NCI-H460 (cell line): Measurements from ENCODE around the gene EIF3F. TPM values are rescaled to one million over a fixed set of nuclear protein-coding genes. Genes with fewer than 3 reads are reported as not detected.

Experiments used
- DNase-seq: peaks from one replicate; pipeline ENCODE4 v3.0.0-alpha.2; 2016; ENCODE audit warnings: low read depth; ENCODE audit errors: extremely low read depth
- small RNA-seq, 2 experiments: library from RNA; depleted of rRNA; stranded (forward); fragments of <200 nt; gene quantifications; one replicate each; pipeline ENCODE3, GENCODE V24; 2014
- total RNA-seq: library from RNA; depleted of rRNA; stranded (reverse); fragments of >200 nt; shearing (Covaris generic); gene quantifications from 2 replicates; pipeline ENCODE4 v1.2.3, GENCODE V29; 2014; rRNA removed

Gene EIF3F
- total RNA-seq, 1 experiment from 2014 or later: 223 TPM

DNA sequence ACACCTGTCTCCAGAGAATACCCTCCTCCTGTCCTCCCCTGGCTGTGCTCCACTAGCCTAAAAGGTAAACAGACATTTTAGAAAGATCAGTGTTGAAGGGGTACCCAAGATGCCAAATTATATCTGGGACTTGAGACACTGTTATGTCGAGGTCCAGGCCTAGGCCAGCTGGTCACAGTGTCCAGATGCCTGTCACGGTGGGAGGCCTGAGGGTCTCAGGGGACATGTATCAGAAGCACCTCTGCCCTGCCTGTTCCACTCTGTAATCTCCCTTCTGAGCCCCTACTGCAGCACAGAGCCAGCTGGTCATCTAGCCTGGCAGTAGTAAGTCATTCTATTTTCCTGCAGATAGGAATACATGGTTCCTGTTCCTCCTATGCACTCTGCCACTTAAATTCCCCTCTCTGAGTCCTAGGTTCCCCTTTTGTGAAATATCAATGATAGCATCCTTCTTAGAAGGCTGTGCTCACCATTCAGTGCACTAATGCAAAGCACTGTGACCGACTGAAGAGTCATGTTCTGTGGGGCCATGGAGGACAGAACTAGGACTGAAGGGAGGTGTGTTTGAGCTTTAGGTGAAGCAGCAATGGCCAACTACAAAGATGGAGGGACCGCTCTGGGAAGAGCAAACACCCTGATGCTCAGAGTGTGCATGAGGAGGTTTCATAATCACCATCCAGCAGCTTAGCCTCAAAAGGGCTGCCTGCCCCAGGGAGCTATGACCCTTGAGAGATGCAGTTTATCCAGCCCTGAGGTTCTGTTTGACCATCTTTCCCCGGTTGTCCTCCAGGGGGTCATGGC lies 49.1 kb downstream of the EIF3F start:
- no peak for DNase-seq

DNA sequence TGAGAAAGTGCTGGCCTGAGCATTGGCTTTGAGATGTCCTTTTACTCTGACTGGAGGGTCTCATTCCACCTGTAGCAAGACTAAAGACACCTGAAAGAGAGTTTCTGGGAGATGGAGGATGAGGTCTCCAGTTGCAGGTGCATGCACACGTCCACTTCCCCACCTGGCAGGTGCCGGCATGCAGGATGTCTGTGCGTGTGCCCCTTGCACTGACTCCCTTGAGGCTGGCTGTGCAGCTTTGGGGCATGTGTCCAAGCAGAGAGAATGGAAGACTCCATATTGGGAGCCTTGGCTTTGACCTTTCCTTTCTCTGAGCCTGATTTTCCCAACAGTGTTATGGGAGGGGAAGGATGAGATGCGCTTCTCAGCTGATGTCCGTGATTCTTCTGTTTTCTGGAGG lies 49.8 kb downstream of the EIF3F start:
- DNase-seq: no peak

GRCh38 chr11:8038393-8038792 lies 51.3 kb downstream of the EIF3F start:
- no peak for DNase-seq

DNA sequence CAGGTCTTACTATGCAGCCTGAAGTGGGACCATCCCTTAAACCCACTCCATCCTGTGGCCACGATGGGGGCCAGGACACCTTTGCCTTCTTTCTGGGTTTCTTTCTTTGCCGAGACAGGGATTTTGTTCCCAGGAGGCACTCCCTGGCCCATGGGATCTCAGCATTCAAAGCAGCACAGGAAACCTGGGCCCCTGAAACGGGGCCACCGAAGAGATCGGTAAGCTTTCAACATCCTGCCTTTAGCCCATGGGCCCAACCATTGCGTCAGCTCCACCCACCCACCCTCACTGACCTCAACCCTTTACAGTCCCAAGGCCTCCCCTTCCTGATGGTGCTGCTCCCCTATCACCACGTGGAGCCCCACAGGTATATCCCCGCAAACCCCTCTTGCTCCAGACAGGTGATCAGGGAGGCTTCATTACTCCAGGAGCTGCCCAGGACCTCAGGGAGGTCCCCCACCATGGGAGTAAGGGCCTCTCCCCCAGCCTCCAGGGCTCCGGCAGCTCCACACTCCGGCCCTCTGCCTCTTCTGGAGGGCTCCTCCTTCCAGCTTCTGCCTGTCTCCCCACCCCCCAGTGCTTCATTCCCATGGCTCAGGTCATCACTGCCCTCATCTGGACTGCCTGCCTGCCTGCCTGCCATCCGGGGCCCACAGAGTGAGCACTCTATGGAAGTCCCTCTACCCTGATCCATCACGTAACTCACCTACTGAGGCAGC lies 51.8 kb downstream of the EIF3F start:
- no peak for DNase-seq

DNA sequence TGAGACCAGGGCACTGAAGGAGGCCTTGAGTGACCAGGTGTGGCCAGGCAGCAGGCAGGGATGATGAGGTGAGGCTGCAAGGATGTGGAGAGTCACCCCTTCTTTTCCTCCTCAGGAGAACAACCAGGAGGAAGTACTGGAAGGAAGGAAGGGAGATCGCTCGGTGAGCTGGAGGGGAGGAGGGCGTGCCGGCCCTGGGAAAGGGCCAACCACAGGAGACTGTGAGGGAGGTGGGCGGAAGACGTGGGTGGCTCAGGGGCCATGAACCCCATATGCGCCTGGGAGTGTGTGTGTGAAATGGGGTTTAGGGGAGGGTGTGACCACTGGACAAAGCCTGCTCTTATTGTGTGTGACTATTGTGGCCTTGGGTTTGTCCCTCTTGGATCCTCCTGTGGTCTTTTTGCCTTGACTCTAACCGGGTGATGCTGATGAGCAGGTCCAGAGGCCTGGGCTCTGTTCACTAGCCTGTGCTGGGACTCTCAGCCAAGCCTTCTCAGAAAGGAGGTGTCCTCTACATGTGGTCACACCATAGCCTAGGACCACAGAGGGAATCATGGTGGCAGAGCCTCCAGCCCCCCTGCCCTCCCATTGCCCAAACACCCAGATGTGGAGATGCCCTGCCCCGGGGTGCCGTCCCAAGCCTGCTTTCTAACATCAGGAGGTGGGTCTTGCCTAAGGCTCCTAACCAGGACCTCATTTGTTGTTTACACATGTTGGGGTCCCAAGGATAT lies 52.6 kb downstream of the EIF3F start:
- no peak for DNase-seq

DNA sequence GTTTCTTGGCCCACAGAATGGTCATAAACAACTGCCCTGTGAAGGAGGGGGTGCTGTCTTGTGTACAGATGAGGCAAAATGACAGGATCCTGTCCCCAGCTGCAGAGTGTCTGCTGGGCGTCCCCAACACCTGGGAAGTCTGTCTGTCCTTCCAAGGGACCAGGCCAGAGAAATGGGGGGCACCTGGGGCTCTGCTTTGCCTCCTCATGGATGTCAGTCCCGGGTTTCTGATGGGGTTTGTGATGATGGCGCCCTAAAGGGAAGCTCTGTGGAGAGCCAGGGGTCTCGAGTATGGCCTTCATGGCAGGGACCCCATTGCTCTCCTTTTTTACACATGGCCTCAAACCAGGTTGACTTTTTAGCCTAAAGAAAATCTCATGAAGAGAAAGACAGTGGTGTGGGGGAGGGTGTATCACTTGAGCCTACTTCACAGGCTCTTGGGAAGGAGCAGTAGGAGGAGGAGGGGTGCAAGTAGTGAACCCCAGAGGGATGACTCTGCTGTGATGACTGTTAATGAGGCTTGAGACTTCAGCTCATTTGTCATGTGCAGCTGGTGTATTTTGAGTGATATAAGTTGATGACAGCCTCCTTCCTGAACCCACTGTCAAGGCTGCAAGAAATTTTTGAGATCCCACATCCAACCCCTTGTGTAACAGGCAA lies 53.3 kb downstream of the EIF3F start:
- no peak for DNase-seq

GRCh38 chr11:8040921-8041285 lies 53.8 kb downstream of the EIF3F start:
- DNase-seq: no peak

DNA sequence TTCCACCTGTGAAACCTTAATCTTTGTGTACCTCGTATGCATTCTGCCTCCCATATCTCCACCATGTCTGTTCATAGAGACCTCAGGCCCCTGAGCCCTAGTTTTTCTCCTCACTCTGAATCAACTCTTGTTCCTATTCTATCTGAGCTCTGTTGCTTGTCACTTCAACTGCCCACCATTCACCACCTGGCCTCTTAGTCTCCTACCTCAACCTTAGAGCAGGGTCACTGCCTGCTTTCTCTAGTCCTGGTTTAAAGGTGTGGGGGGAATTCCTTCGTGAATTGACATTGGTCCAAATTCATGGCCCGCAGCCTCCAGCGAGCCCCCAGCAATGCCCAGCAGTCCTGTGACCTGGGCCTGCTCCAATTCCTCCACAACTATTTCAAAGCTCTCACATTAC lies 54.4 kb downstream of the EIF3F start:
- DNase-seq: no peak

GRCh38 chr11:8043756-8044155 lies 56.6 kb downstream of the EIF3F start:
- no peak for DNase-seq

DNA sequence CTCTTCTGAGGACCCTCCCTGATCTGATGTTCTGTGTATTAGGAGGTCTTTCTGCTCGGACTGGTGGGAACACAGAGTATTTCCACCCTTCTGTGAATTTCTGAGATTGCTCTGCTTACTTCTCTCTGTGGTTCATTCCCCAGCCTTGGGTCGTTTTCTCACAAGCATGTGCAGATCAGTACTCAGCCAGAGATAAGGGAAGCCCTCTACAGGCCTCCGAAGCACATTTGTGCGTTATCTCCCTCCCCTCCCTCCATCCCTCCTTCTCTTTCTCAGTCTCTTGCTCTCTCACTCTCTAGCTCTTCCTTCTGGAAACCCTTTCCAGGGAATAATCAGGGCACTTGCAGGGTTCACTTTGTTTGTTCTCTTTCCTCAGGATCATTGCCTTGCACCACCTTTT lies 58.7 kb downstream of the EIF3F start:
- DNase-seq: no peak

DNA sequence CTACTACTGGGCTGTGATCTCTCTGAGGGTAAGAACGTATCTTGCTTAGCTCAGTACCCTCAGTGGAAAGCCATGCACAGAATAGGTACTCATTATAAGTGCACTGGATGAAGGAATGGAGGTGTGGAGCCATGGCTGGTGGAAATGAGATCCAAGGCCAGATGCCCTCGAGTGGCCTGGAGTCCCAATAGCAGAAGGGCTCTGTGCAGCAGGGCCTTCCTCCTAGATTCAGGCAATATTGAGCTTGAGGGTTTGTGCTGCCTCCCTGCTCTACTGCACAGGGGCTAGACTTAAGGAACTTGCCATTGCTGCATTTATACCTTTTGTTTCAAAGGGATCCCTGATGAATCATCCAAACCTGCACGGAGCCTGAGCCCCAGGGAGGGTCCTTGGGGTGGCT lies 60.2 kb downstream of the EIF3F start:
- no peak for DNase-seq

DNA sequence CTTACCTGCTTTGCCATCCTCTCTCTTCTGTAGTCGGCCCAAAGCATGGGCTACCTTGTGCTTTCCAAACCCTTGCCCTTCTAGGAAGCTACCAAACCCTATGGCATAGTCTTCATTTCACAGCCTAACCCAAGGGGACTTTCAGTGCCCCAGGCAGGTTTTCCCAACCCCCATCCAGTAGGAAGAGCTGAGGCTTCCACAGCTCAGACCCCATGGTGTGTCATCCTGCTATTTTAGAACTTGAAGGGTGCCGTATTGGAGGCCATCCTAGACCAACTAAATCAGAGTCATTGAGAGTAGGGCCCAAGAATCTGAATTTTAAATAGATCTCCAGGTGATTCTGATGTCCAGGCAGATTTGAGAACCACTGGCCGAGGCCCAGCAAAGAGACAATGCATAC lies 61.9 kb downstream of the EIF3F start:
- no peak for DNase-seq

Small RNA genes within 50 kb of the gene (small RNA-seq; reads per million reads assigned to genes)
- gene COX6CP5: 0 reads per million in 2 experiments

Other genes starting within 250 kb of the EIF3F start
- gene OR5P2, start 190.4 kb upstream of the EIF3F start, total RNA-seq: not detected in 2 replicates
- gene OR5P3, start 156.5 kb upstream of the EIF3F start, total RNA-seq: not detected in 2 replicates
- not detected in 2 replicates for gene OR10A6, start 56.1 kb upstream of the EIF3F start, total RNA-seq
- gene OR10A3, start 45.6 kb upstream of the EIF3F start, total RNA-seq: not detected in 2 replicates
- not detected in 2 replicates for gene NLRP10, start 21.9 kb upstream of the EIF3F start, total RNA-seq
- 5.0 and 5.7 TPM in 2 replicates for gene TUB, start 93.9 kb downstream of the EIF3F start, total RNA-seq
- gene RIC3, start 181.7 kb downstream of the EIF3F start, total RNA-seq: 1.4 and 1.9 TPM in 2 replicates